NCI-H2196 (cell line): ENCODE results near the gene OR14J1.
"Not testable (repeated sequence)": the region's sequence is repeated elsewhere in the genome, so short reads cannot be mapped to it uniquely, and the experiment has no call there.

Experiments used
- DNase-seq: peaks from one replicate; lab custom pipeline; 2025; ENCODE audit not compliant: unreplicated experiment; lab: John Stamatoyannopoulos, UW

OR14J1 gene, protein sequence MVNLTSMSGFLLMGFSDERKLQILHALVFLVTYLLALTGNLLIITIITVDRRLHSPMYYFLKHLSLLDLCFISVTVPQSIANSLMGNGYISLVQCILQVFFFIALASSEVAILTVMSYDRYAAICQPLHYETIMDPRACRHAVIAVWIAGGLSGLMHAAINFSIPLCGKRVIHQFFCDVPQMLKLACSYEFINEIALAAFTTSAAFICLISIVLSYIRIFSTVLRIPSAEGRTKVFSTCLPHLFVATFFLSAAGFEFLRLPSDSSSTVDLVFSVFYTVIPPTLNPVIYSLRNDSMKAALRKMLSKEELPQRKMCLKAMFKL

DNA sequence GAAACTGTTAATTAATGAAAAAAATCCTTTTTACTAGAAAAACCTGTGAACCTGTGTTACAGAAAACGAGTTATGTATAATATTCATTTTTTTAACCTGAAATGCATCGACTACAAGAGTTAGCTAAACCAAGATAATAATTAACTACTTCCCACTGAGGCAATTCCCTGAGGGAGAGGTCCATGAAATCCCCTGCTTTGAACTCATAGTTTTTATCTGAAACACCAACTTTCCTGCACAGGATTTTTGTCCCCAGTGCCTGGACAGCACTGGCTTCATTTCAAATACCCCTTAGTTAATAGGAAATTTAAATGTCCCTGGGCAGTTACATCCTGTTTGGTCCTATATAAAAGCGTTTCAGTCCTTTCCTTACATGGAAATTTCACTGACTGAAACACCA, at the start of gene OR14J1:
OR14J1 (plus strand) TSS at position 386 of the 400 bp plus-strand sequence. CDS start 4,989 bp downstream, outside the sequence.
- DNase-seq = no peak

DNA sequence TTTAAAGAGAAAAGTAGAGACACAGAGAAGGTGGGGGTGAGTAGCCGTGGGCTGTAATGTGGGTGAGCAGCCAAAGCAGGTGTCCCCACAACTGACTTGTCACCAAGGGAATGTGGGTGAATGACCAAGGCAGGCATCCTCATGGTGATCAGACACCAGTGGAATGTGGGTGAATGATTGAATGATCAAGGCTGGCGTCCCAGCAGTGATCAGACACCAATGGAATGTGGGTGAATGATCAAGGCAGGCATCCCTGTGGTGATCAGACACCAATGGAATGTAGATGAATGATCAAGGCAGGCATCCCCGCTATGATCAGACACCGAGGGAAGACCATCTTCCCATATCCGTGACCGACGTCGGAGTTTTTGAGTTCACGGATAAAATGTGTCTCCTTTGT, 49.8 kb upstream of the OR14J1 start:
- no peak for DNase-seq

DNA sequence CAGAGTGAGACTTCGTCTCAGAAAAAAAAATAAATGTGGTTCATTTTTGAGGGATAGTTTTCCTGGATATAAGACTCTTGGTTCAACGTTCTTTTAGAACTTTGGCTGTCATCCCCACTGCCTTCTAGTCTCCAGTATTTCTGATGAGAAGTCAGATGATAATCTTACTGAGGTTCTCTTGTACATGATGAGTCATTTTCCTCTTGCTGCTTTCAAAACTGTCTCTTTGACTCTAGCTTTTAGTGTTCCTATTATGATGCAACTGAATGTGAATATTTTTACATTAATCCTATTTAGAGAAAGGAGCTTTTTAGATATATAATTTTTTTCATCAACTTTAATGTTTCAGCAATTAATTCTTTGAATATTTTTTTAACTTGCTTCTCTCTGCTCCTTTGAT, 46.0 kb upstream of the OR14J1 start:
- no peak for DNase-seq

DNA sequence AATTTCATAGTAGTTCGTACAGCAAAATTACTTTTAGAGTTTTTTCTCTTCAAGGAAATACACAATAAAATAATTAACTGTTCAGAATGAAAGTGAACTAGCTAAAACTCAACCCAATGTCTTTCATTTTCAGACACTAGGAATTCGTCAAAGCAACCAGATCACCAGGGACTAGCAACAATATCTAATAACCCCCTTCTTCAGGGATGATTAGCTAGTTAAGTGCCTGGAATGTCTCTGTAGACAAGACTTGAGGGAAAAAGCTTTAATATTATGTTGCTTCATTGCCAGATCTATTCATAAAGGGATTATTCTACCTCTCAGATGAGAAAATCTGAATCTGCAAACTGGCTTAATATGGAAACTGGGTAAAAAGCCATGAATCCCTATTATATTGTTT, 41.8 kb upstream of the OR14J1 start:
- no peak for DNase-seq

DNA sequence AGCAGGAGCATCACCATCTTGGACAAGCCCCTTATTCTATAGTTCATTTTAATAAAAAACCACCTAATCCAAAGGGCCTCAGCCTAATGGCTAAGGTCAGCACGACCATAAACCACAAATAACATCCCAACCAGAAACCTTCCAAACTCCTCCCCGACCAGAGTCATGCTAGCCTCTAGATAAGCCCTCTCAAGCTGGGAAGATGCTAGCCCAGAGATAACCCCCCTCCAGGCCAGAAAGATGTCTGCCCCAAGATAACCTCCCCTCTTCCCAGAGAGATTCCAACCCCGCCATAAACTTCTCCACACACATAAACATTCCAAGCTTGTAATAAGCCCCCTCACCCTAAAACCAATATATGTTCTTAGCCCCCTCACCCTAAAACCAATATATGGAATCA, 38.5 kb upstream of the OR14J1 start:
- no peak for DNase-seq

DNA sequence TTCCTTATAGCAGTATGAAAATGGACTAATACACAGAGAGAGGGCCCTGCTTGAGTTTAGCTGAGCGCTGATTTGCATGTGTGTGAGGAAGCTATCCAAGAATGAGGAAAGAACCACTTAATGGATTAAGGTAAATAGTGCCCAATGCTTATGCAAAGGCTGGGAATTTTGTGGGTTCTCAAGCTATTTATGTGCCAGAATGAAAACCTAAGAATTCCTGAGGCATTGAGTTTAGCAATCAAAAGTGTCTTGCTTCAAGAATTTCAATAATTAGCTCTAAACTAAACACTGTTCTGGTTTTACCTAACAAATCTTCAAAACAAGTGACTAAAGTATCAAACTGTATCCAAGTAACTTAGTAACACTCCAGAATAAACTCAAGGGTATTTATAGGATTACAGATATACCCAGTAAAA, 7.0 kb upstream of the OR14J1 start:
- no peak for DNase-seq

DNA sequence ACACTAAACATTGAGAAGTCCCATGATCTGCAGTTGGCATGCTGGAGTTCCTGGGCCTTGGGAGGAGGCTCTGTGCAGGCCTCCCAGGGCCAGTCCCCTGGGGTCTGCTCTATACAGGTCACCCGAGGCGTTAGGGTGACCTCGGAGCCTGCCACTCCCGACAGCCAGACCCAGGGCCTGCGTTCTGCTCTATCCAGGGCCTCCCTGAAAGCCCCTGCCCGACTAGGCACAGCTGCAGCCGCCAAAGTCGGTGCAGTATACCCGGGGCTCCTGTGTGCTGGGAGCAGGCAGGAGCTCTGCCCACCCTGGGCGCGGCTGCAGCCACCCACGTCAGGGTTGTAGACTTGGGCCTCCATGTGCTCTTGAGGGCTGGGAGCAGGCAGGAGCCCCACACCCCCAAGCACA, 6.3 kb upstream of the OR14J1 start:
- no peak for DNase-seq

DNA sequence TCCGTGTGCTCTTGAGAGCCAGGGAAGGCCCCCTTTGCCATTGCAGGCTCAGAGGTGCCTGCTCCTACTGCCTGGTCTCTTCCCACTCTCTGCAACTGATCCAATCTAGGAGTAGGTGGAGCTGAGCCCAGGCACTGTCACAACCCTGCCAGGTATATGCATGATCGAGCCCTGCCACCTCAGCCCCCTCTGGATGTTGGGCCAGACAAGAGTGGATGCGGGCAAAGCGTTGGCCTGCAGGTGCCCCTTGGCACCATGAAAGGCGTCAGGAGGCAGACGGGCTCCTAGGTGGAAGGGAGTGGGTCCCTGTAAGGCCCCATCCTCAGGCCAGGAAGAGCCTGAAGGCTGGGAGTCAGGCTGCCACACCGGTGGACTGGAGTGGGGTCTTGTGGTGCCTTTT, 5.9 kb upstream of the OR14J1 start:
- DNase-seq = no peak

DNA sequence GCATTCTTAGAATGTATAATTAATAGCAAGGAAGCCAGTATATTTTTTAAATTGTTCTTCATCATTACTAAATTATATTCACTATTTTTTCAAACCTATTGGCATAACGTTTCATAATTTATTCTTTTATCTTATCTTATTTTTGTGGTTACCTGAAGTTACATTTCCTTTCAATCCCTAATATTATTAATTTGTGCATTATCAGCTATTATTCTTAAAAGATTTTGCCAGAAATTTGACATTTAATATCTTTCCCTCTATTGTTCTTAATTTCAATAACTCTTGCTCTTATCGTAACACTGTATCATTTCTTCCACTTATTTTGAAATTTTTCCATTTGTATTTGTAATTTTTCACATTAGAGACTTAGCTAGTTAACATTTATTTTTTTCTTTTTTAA, 18.4 kb downstream of the OR14J1 start:
- DNase-seq = no peak

DNA sequence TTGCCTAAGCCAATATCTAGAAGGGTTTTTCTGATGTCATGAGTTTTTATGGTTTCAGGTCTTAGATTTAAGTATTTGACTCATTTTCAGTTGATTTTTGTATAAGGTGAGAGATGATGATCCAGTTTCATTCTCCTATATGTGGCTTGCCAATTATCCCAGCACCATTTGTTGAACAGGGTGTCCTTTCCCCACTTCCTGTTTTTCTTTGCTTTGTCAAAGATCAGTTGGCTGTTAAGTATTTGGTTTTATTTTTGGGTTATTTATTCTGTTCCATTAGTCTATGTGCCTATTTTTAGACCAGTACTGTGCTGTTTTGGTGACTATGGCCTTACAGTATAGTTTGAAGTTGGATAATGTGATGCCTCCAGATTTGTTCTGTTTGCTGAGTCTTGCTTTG, 21.8 kb downstream of the OR14J1 start:
- DNase-seq = not testable (repeated sequence)

DNA sequence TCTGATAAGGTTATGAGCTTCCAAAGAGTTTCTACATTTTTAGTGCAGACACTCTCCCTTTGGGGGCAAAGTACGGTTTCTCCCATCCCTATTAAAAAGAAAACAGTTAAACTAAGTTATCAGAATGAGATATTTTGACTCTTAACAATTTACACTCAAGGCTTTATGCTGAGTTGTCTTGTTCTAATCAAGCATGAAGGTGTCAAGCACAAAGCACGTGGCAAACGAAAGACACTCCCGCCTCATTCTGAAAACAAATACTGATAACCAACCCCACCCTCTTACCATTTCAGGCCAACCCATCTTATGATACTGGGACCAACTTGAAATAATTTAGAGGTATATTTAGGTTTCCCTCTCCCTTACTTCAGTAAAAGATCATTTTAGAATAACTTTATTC, 24.3 kb downstream of the OR14J1 start:
- DNase-seq = no peak

DNA sequence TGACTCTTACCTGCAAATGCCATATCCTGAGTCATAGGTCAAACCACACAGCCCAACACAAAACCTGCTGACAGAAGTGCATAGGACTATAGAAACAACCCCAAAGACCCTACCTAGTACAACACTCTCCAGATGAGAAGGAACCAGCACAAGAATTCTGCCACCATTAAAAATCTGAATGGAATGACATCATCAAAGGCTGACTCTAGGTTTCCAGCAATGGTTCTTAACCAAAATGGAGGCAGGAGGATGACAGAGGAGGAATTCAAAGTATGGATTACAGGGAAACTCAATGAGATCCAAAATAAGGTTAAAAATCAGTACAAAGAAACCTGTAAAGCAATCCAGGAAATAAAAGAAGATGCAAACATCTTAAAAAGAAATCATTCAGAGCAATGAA, 31.2 kb downstream of the OR14J1 start:
- DNase-seq = no peak

DNA sequence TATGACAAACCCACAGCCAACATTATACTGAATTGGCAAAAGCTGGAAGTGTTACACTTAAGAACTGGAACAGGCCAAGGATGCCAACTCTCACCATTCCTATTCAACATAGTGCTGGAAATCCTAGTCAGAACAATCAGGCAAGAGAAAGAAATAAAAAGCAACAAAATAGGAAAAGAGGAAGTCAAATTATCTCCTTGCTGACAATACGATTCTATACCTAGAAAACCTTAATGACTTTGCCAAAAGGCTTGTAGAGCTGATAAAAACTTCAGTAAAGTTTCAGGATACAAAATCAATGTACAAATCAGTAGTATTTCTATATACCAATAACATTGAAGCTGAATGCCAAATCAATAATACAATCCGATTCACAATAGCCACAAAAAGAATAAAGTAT, 34.8 kb downstream of the OR14J1 start:
- no peak for DNase-seq

DNA sequence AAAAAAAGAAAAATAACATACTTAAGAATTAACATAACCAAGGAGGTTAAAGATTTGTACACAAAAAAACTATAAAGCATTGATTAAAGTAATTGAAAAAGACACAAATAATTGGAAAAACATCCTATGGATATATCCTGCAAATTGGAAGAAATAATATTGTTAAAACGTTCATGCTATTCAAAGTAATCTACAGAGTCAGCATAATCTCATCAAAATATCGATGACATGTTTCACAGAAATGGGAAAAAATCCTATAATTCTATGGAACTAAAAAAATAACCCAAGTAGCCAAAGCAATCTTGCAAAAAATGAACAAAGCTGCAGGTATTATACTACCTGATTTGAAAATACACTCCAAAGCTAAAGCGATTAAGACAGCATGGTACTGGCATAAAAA, 43.9 kb downstream of the OR14J1 start:
- no peak for DNase-seq

DNA sequence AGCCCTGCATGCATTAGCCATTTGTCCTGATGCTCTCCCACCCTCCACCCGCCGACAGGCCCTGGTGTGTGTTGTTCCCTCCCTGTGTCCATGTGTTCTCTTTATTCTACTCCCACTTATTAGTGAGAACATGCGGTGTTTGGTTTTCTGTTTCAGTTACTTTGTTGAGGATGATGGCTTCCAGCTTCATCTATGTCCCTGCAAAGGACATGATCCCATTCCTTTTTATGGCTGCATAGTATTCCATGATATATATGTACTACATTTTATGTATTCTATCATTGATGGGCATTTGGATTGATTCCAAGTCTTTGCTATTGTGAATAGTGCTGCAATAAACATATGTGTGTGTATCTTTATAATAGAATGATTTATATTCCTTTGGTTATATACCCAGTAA, 47.8 kb downstream of the OR14J1 start:
- not testable (repeated sequence) for DNase-seq

DNA sequence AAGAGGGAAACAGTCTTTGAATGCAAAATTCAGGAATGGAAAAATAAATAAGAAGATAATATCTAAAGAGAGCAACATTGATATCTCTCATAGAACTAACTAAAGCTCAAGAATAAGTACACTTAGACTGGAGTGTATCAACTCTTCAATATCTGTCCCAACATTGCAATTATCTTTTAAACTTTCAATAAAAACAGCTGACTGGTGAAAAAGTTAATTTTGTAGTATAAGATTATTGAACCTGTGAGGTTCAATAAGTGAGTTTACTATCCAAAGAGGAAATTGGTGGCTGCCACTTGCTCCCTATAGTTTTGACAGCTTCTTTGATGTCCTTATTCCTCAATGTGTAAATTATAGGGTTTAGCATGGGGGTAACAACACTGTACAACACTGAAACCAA, 53.5 kb downstream of the OR14J1 start:
- no peak for DNase-seq

DNA sequence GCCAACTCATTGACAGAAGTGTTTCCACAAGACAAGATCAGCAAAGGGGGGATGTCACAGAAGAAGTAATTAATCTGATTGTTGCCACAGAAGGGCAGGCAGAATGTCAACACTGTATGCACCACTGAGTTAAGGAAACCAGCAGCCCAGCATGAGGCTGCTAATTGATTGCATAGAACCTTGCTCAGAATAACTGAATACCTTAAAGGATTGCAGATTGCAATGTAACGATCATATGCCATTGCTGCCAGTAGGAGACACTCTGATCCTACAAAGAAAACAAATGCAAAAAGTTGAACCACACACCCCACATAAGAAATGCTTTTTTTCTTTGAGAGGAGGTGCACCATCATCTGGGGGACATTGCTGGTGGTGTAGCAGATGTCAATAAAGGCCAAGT, 54.1 kb downstream of the OR14J1 start:
- DNase-seq = no peak
